A549 treated with RU486 at 1 μM for 4 hours (cell line): Measurements from ENCODE around the gene RMDN3. TPM values are rescaled to one million over a fixed set of nuclear protein-coding genes. Genes with fewer than 3 reads are reported as not detected.

Experiments
- total RNA-seq: library from RNA; stranded (reverse); fragments of 200-300 nt; extraction: Qiagen RNA extraction; gene quantifications from 5 replicates; pipeline ENCODE4 v1.2.3, GENCODE V29; 2022; ENCODE audit warnings: low read depth

RMDN3 gene
- 20.9 to 25.4 TPM (median 22.6 TPM) in 5 replicates for total RNA-seq

GRCh38 chr15:40754883-40755811, at the start of gene RMDN3:
Gene RMDN3, minus strand, starts transcription at chr15:40755254. Its CDS starts 471 bp downstream, at chr15:40754783.

GRCh38 chr15:40769274-40770146, 14.5 kb upstream of the RMDN3 start, which contains the start of gene C15orf62:
Gene C15orf62, plus strand, starts transcription at chr15:40769980. Its CDS starts 516 bp downstream, at chr15:40770496.

GRCh38 chr15:40763801-40764628, 9.0 kb upstream of the RMDN3 start, which contains the start of gene GCHFR:
Gene GCHFR, plus strand, starts transcription at chr15:40764068. Its CDS starts 113 bp downstream, at chr15:40764181.

GRCh38 chr15:40694688-40695468, 60.2 kb downstream of the RMDN3 start, which contains the start of gene RAD51:
Gene RAD51, plus strand, starts transcription at chr15:40695174. Its CDS starts 3,585 bp downstream, at chr15:40698759.

Other genes starting within 250 kb of the RMDN3 start
- 12.9 to 25.4 TPM (median 15.4 TPM) in 5 replicates for gene CCDC32, start 190.2 kb downstream of the RMDN3 start, total RNA-seq
- 12.0 to 17.8 TPM (median 17.0 TPM) in 5 replicates for gene RPUSD2, start 186.0 kb downstream of the RMDN3 start, total RNA-seq
- 4.4 to 8.1 TPM (median 7.0 TPM) in 5 replicates for gene KNL1, start 161.0 kb downstream of the RMDN3 start, total RNA-seq
- gene RAD51, start 60.1 kb downstream of the RMDN3 start, total RNA-seq: 15.5 to 22.6 TPM (median 19.3 TPM) in 5 replicates
- gene GCHFR, start 8.8 kb upstream of the RMDN3 start, total RNA-seq: 6.1 to 11.0 TPM (median 6.7 TPM) in 5 replicates
- 0.05 to 0.10 TPM (median 0.07 TPM) in 4 of 5 replicates, not detected in the other for gene C15orf62, start 14.7 kb upstream of the RMDN3 start, total RNA-seq
- gene ZFYVE19, start 51.8 kb upstream of the RMDN3 start, total RNA-seq: 16.3 to 19.4 TPM (median 18.7 TPM) in 5 replicates
- 21.9 to 28.6 TPM (median 27.2 TPM) in 5 replicates for gene DNAJC17, start 52.2 kb upstream of the RMDN3 start, total RNA-seq
- 0.28 to 0.38 TPM in 2 of 5 replicates, not detected in the others for gene PPP1R14D, start 73.5 kb upstream of the RMDN3 start, total RNA-seq
- gene SPINT1, start 88.8 kb upstream of the RMDN3 start, total RNA-seq: 0.87 to 1.5 TPM (median 1.1 TPM) in 5 replicates
- 4.7 to 7.6 TPM (median 6.4 TPM) in 5 replicates for gene RHOV, start 119.0 kb upstream of the RMDN3 start, total RNA-seq
- 19.3 to 25.4 TPM (median 23.0 TPM) in 5 replicates for gene VPS18, start 139.2 kb upstream of the RMDN3 start, total RNA-seq
- 0.35 to 0.81 TPM (median 0.67 TPM) in 5 replicates for gene DLL4, start 174.1 kb upstream of the RMDN3 start, total RNA-seq
- gene CHAC1, start 198.2 kb upstream of the RMDN3 start, total RNA-seq: 3.0 to 7.5 TPM (median 4.8 TPM) in 5 replicates